Measurements from ENCODE around the gene CORIN.

DNA sequence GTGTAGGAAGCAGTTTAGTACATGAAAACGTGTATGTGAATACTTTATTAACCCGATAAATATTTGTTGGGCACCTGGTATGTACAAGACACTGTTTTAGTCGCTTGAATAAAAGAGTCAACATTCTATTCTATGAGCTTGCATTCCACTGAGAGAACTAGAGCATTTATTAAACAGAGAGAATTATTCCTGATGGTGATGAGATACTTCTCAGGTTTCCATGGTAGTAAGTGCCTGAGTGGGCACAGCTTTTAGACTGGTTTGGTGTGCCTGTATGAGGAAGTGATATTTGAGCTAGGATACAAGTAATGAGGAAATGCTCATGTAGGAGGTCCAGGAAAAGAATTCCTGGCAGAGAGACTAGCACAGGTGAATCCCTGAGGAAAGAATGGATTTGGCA is 258.6 kb downstream of the CORIN start:
- TF ChIP-seq, protein P1, sequence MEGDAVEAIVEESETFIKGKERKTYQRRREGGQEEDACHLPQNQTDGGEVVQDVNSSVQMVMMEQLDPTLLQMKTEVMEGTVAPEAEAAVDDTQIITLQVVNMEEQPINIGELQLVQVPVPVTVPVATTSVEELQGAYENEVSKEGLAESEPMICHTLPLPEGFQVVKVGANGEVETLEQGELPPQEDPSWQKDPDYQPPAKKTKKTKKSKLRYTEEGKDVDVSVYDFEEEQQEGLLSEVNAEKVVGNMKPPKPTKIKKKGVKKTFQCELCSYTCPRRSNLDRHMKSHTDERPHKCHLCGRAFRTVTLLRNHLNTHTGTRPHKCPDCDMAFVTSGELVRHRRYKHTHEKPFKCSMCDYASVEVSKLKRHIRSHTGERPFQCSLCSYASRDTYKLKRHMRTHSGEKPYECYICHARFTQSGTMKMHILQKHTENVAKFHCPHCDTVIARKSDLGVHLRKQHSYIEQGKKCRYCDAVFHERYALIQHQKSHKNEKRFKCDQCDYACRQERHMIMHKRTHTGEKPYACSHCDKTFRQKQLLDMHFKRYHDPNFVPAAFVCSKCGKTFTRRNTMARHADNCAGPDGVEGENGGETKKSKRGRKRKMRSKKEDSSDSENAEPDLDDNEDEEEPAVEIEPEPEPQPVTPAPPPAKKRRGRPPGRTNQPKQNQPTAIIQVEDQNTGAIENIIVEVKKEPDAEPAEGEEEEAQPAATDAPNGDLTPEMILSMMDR (IDR thresholded peaks at IDR 0.05), result no peak
- TF ChIP-seq POLR2A (IDR thresholded peaks at IDR 0.05), result no peak
